ENCODE results near the gene ACLY. TPM values are rescaled to one million over a fixed set of nuclear protein-coding genes. Genes with fewer than 3 reads are reported as not detected.

ACLY gene
- total and polyA plus RNA-seq, 2 experiments from 2014 or later, result 119 to 439 TPM

DNA sequence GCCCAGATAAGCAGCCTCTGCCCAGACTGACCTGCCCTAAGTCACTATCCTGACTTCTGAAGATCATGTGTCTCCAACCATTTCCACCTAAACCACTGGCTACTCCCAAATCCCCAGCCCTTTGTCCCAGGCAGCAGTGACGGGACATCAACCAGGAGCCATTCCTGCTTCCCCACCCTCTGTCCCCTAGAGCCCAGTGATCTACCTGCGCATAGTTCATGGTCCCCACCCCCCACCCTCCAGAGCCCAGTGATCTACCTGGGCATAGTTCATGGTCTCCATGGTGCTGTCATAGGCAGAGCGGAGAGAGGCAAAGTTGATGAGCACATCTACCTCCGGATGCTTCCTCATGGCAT, 26.8 kb downstream of the ACLY start:
- Mint-ChIP-seq H3K27me3 (ENCODE audit: insufficient read depth, low read depth, poor library complexity) (peaks cover 4% of the 10 kb centered on the region), H3K9me3 (no peaks in the 10 kb centered on the region; the same call in 2 of the 3 replicates), H3K27ac (peak overlapping the region; percentile 56; the same call in 1 of the 2 replicates), H3K36me3 (ENCODE audit: low read depth) (peaks cover 89% of the 10 kb centered on the region), H3K4me3 (no peak overlapping the region), H3K4me1 (no peaks in the 10 kb centered on the region)
- no peak overlapping the region for H3K4me3 ChIP-seq
- no peaks in the 10 kb centered on the region for H3K4me1 ChIP-seq (ENCODE audit: insufficient read depth)
- DNase-seq (ENCODE audit: low spot score) (no peak), ATAC-seq (no peak)
- H4K20me1 ChIP-seq (replicated peaks; ENCODE audit: insufficient read depth), result peaks cover 37% of the 10 kb centered on the region
- H3K9me2 ChIP-seq (ENCODE audit: insufficient read depth), result no peaks in the 10 kb centered on the region
- peaks cover 83% of the 10 kb centered on the region for H3K36me3 ChIP-seq (ENCODE audit: insufficient read depth)
- no peaks in the 10 kb centered on the region for H3K27me3 ChIP-seq (ENCODE audit: insufficient read depth)
- H2AFZ ChIP-seq, result no peak overlapping the region
- peaks cover 36% of the 10 kb centered on the region for H3F3A ChIP-seq (replicated peaks; ENCODE audit: low read depth)
- TF ChIP-seq, protein P1, sequence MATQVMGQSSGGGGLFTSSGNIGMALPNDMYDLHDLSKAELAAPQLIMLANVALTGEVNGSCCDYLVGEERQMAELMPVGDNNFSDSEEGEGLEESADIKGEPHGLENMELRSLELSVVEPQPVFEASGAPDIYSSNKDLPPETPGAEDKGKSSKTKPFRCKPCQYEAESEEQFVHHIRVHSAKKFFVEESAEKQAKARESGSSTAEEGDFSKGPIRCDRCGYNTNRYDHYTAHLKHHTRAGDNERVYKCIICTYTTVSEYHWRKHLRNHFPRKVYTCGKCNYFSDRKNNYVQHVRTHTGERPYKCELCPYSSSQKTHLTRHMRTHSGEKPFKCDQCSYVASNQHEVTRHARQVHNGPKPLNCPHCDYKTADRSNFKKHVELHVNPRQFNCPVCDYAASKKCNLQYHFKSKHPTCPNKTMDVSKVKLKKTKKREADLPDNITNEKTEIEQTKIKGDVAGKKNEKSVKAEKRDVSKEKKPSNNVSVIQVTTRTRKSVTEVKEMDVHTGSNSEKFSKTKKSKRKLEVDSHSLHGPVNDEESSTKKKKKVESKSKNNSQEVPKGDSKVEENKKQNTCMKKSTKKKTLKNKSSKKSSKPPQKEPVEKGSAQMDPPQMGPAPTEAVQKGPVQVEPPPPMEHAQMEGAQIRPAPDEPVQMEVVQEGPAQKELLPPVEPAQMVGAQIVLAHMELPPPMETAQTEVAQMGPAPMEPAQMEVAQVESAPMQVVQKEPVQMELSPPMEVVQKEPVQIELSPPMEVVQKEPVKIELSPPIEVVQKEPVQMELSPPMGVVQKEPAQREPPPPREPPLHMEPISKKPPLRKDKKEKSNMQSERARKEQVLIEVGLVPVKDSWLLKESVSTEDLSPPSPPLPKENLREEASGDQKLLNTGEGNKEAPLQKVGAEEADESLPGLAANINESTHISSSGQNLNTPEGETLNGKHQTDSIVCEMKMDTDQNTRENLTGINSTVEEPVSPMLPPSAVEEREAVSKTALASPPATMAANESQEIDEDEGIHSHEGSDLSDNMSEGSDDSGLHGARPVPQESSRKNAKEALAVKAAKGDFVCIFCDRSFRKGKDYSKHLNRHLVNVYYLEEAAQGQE (IDR thresholded peaks at IDR 0.05; ENCODE audit: unreplicated experiment), result no peak
- TF ChIP-seq, protein P2, sequence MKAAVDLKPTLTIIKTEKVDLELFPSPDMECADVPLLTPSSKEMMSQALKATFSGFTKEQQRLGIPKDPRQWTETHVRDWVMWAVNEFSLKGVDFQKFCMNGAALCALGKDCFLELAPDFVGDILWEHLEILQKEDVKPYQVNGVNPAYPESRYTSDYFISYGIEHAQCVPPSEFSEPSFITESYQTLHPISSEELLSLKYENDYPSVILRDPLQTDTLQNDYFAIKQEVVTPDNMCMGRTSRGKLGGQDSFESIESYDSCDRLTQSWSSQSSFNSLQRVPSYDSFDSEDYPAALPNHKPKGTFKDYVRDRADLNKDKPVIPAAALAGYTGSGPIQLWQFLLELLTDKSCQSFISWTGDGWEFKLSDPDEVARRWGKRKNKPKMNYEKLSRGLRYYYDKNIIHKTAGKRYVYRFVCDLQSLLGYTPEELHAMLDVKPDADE (IDR thresholded peaks at IDR 0.05), result no peak
- TF ChIP-seq STAT1 (IDR thresholded peaks at IDR 0.05; ENCODE audit: unreplicated experiment), result no peak
- no peak for TF ChIP-seq EZH2phosphoT487 (IDR thresholded peaks at IDR 0.05; ENCODE audit: unreplicated experiment)
- no peak for TF ChIP-seq ZNF114 (CRISPR knock-in tag; IDR thresholded peaks at IDR 0.05)
- no peak for TF ChIP-seq ZNF331 (CRISPR knock-in tag; IDR thresholded peaks at IDR 0.05; ENCODE audit: low read depth)
- no peak for TF ChIP-seq EZH2 (IDR thresholded peaks at IDR 0.05; ENCODE audit: low read depth, unreplicated experiment)
- TF ChIP-seq NANOG (IDR thresholded peaks at IDR 0.05; ENCODE audit: borderline replicate concordance), result no peak
- no peak for TF ChIP-seq JUNB (IDR thresholded peaks at IDR 0.05; ENCODE audit: unreplicated experiment)
- TF ChIP-seq, protein P3, sequence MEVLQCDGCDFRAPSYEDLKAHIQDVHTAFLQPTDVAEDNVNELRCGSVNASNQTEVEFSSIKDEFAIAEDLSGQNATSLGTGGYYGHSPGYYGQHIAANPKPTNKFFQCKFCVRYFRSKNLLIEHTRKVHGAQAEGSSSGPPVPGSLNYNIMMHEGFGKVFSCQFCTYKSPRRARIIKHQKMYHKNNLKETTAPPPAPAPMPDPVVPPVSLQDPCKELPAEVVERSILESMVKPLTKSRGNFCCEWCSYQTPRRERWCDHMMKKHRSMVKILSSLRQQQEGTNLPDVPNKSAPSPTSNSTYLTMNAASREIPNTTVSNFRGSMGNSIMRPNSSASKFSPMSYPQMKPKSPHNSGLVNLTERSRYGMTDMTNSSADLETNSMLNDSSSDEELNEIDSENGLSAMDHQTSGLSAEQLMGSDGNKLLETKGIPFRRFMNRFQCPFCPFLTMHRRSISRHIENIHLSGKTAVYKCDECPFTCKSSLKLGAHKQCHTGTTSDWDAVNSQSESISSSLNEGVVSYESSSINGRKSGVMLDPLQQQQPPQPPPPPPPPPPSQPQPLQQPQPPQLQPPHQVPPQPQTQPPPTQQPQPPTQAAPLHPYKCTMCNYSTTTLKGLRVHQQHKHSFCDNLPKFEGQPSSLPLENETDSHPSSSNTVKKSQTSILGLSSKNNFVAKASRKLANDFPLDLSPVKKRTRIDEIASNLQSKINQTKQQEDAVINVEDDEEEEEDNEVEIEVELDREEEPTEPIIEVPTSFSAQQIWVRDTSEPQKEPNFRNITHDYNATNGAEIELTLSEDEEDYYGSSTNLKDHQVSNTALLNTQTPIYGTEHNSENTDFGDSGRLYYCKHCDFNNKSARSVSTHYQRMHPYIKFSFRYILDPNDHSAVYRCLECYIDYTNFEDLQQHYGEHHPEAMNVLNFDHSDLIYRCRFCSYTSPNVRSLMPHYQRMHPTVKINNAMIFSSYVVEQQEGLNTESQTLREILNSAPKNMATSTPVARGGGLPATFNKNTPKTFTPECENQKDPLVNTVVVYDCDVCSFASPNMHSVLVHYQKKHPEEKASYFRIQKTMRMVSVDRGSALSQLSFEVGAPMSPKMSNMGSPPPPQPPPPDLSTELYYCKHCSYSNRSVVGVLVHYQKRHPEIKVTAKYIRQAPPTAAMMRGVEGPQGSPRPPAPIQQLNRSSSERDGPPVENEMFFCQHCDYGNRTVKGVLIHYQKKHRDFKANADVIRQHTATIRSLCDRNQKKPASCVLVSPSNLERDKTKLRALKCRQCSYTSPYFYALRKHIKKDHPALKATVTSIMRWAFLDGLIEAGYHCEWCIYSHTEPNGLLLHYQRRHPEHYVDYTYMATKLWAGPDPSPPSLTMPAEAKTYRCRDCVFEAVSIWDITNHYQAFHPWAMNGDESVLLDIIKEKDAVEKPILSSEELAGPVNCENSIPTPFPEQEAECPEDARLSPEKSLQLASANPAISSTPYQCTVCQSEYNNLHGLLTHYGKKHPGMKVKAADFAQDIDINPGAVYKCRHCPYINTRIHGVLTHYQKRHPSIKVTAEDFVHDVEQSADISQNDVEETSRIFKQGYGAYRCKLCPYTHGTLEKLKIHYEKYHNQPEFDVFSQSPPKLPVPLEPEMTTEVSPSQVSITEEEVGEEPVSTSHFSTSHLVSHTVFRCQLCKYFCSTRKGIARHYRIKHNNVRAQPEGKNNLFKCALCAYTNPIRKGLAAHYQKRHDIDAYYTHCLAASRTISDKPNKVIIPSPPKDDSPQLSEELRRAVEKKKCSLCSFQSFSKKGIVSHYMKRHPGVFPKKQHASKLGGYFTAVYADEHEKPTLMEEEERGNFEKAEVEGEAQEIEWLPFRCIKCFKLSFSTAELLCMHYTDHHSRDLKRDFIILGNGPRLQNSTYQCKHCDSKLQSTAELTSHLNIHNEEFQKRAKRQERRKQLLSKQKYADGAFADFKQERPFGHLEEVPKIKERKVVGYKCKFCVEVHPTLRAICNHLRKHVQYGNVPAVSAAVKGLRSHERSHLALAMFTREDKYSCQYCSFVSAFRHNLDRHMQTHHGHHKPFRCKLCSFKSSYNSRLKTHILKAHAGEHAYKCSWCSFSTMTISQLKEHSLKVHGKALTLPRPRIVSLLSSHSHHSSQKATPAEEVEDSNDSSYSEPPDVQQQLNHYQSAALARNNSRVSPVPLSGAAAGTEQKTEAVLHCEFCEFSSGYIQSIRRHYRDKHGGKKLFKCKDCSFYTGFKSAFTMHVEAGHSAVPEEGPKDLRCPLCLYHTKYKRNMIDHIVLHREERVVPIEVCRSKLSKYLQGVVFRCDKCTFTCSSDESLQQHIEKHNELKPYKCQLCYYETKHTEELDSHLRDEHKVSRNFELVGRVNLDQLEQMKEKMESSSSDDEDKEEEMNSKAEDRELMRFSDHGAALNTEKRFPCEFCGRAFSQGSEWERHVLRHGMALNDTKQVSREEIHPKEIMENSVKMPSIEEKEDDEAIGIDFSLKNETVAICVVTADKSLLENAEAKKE (CRISPR knock-in tag; IDR thresholded peaks at IDR 0.05), result no peak
- no peak for TF ChIP-seq CREB1 (CRISPR knock-in tag; IDR thresholded peaks at IDR 0.05; ENCODE audit: low read depth)
- peaks cover 25% of the 10 kb centered on the region for H3K79me2 ChIP-seq (replicated peaks; ENCODE audit: insufficient read depth)
- H3K4me2 ChIP-seq, result no peak overlapping the region
- H3K27ac ChIP-seq (ENCODE audit: low read depth), result no peak overlapping the region

Data from GM23338 (cell line).